ENCODE data around the gene HOXA3. TPM values are rescaled to one million over a fixed set of nuclear protein-coding genes. Genes with fewer than 3 reads are reported as not detected.

HOXA3 gene
- total RNA-seq, 1 experiment from 2014 or later: not detected

GRCh38 chr7:27092819-27093110, 59.6 kb downstream of the HOXA3 start (continued):
- TF ChIP-seq PRDM15 (CRISPR knock-in tag; IDR thresholded peaks at IDR 0.05): no peak

- H3K4me1 Mint-ChIP-seq: peaks cover 63% of the 10 kb centered on the region
- CTCF ChIA-PET: interaction anchor here (0.8 to 2.9 kb wide), 5 partner anchors 18 to 87 kb away, joined by 3 to 9 read pairs (median 5); partner anchors contain the start of gene HOXA5
- ATAC-seq (peak; percentile 23), DNase-seq (ENCODE audit: low spot score) (peak; percentile 59)
- H3K9me3 Mint-ChIP-seq: no peaks in the 10 kb centered on the region
- POLR2A ChIA-PET: no interaction called here
- peaks cover 100% of the 10 kb centered on the region for H3K27me3 Mint-ChIP-seq (ENCODE audit: low read depth)
- H3K36me3 Mint-ChIP-seq: 0 out of 2 replicates have a peak, but pooled peaks cover 3% of the 10 kb centered on the region
- H3K4me3 Mint-ChIP-seq: no peak overlapping the region
- no peak overlapping the region for H3K27ac Mint-ChIP-seq
- no peak for TF ChIP-seq PREB (CRISPR knock-in tag; IDR thresholded peaks at IDR 0.05; ENCODE audit: borderline replicate concordance)
- TF ChIP-seq CREM (CRISPR knock-in tag; IDR thresholded peaks at IDR 0.05): no peak
- TF ChIP-seq CDX4 (CRISPR knock-in tag; IDR thresholded peaks at IDR 0.05; ENCODE audit: borderline replicate concordance): no peak
- TF ChIP-seq ZNF138 (CRISPR knock-in tag; conservative IDR thresholded peaks at IDR 0.05): no peak
- TF ChIP-seq ZNF532 (CRISPR knock-in tag; IDR thresholded peaks at IDR 0.05; ENCODE audit: borderline replicate concordance): no peak
- TF ChIP-seq NFYB (CRISPR knock-in tag; conservative IDR thresholded peaks at IDR 0.05; ENCODE audit: low read depth): no peak
- TF ChIP-seq ATF6 (CRISPR knock-in tag; IDR thresholded peaks at IDR 0.05): no peak
- TF ChIP-seq RORB (CRISPR knock-in tag; IDR thresholded peaks at IDR 0.05): no peak
- no peak for TF ChIP-seq GABPB1 (CRISPR knock-in tag; IDR thresholded peaks at IDR 0.05)
- TF ChIP-seq ATF2 (CRISPR knock-in tag; IDR thresholded peaks at IDR 0.05; ENCODE audit: borderline replicate concordance, low read depth): no peak
- no peak for TF ChIP-seq MYBL2 (CRISPR knock-in tag; IDR thresholded peaks at IDR 0.05)
- TF ChIP-seq TEAD1 (CRISPR knock-in tag; IDR thresholded peaks at IDR 0.05): no peak
- no peak for TF ChIP-seq E2F4 (CRISPR knock-in tag; IDR thresholded peaks at IDR 0.05; ENCODE audit: borderline replicate concordance, low read depth)
- TF ChIP-seq MLX (CRISPR knock-in tag; IDR thresholded peaks at IDR 0.05): no peak
These were observed 60.2 kb downstream of the HOXA3 start for GRCh38 chr7:27091941-27092818.

Measured in WTC11 (cell line).